Bronchial epithelial cell (primary cell): Measurements from ENCODE around the gene MYO6. TPM values are rescaled to one million over a fixed set of nuclear protein-coding genes. Genes with fewer than 3 reads are reported as not detected.
A peak's percentile ranks its signal among the peaks of the same experiment; 100 is the strongest.

Experiments used
- DNase-seq: peaks from one replicate; pipeline ENCODE4 v3.0.0-alpha.2; 2010; ENCODE audit warnings: low read depth
- FAIRE-seq: peaks from 2 replicates; lab custom pipeline; 2011; peaks lifted over from hg19 to GRCh38; lab: Jason Lieb, UNC
- H3K27me3 ChIP-seq: 2 replicates; pipeline ENCODE4 v1.5.1; 2011; ENCODE audit warnings: low read length; ENCODE audit not compliant: control insufficient read depth, insufficient read depth
- H3K36me3 ChIP-seq: 2 replicates; pipeline ENCODE4 v1.5.1; 2011; ENCODE audit warnings: low read length; ENCODE audit not compliant: control insufficient read depth, insufficient read depth
- H3K4me3 ChIP-seq: 2 replicates; pipeline ENCODE4 v1.5.1; 2011; ENCODE audit warnings: mild to moderate bottlenecking, low read depth, low read length, control low read depth
- CTCF ChIP-seq: IDR thresholded peaks from 2 replicates; pipeline ENCODE4 v1.5.1; 2011; ENCODE audit warnings: mild to moderate bottlenecking, moderate library complexity, low read length, control low read depth, inconsistent platforms; ENCODE audit not compliant: insufficient read depth, severe bottlenecking
- total RNA-seq: library from RNA; depleted of rRNA; stranded (reverse); fragments of >200 nt; gene quantifications from 2 replicates; pipeline ENCODE4 v1.2.1, GENCODE V29; 2014

MYO6 gene
- total RNA-seq, 1 donor from 2014 or later, result 13.7 TPM

DNA sequence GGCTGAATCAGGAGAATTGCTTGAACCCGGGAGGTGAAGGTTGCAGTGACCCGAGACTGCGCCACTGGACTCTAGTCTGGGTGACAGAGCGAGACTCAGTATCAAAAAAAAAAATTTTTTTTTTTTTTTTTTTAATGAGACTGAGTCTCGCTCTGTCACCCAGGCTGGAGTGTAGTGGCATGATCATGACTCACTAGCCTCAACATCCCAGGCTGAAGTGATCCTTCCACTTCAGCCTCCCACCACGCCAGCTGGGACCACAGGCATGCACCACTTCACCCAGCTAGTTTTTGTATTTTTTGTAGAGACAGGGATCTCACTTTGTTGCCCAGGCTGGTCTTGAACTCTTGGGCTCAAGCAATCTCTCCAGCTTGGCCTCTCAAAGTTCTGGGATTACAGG is 53.3 kb downstream of the MYO6 start:
- no peak overlapping the region for H3K4me3 ChIP-seq
- TF ChIP-seq CTCF, result no peak
- H3K36me3 ChIP-seq, result no peaks in the 10 kb centered on the region
- DNase-seq, result peak; percentile 5
- no peaks in the 10 kb centered on the region for H3K27me3 ChIP-seq
- FAIRE-seq, result no peak

DNA sequence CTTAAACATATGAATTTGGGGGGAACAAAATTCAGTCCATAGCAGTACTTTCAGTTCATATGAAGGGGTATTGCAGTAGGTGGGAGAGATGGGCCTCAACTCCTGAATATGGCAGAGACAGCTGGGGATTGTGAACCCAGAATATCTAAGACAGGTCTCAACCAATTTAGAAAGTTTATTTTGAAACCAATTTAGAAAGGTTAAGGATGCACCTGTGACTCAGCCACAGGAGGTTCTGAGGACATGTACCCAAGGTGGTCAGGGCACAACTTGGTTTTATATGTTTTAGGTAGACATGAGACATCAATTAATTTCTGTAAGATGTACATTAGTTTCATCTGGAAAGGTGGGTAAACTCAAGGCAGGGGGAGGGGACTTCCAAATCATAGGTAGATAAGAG is 59.5 kb downstream of the MYO6 start:
- no peaks in the 10 kb centered on the region for H3K27me3 ChIP-seq
- no peak overlapping the region for H3K4me3 ChIP-seq
- H3K36me3 ChIP-seq, result peaks cover 2% of the 10 kb centered on the region
- no peak for TF ChIP-seq CTCF
- no peak for DNase-seq
- FAIRE-seq, result no peak

GRCh38 chr6:75812560-75812959 is 63.5 kb downstream of the MYO6 start:
- Histone ChIP-seq H3K27me3 (no peaks in the 10 kb centered on the region), H3K4me3 (no peak overlapping the region), H3K36me3 (peaks cover 3% of the 10 kb centered on the region)
- no peak for FAIRE-seq
- TF ChIP-seq CTCF, result no peak
- no peak for DNase-seq

GRCh38 chr6:75813476-75814250 is 64.6 kb downstream of the MYO6 start:
- H3K36me3 ChIP-seq, result peaks cover 3% of the 10 kb centered on the region
- peak; percentile 52 for DNase-seq
- no peak for FAIRE-seq

DNA sequence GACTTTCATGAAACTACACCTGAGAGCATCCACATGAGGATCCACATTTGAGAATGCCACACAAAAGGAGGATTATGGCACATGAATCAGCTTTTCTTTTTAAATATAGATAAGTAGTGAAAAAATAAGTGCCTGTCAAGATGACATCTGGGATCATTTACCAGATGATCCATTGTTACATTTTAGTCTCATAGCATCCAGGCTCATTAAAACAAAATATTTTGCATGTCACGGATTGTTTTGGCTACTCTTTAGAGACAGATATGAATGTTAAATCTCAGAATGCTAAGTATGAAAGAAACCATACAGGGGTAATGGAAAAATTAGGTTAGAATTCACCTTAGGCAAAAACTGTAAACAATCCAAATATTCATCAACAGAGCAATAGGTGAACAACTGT is 66.7 kb downstream of the MYO6 start:
- H3K4me3 ChIP-seq, result no peak overlapping the region
- no peak for TF ChIP-seq CTCF

More at GRCh38 chr6:75813476-75814250, 64.6 kb downstream of the MYO6 start:
- Histone ChIP-seq H3K4me3 (no peak overlapping the region), H3K27me3 (no peaks in the 10 kb centered on the region)
- TF ChIP-seq CTCF, result no peak

More for the DNA sequence above, 66.7 kb downstream of the MYO6 start:
- Histone ChIP-seq H3K36me3 (peaks cover 3% of the 10 kb centered on the region), H3K27me3 (no peaks in the 10 kb centered on the region)
- no peak for DNase-seq
- FAIRE-seq, result no peak
